ENCODE measurements around the gene TMEM120B. TPM values are rescaled to one million over a fixed set of nuclear protein-coding genes. Genes with fewer than 3 reads are reported as not detected.
"Not testable (repeated sequence)": the region's sequence is repeated elsewhere in the genome, so short reads cannot be mapped to it uniquely, and the experiment has no call there.

TMEM120B gene
- total and polyA plus RNA-seq, 7 donors, result 11.0 to 29.7 (median 12.7) TPM

- no peak for TF ChIP-seq CTCF (IDR thresholded peaks at IDR 0.05)
- Histone ChIP-seq H3K27ac (no peak overlapping the region), H3K4me1 (peaks cover 16% of the 10 kb centered on the region), H3K9me3 (no peaks in the 10 kb centered on the region), H3K4me3 (no peak overlapping the region), H3K36me3 (ENCODE audit: insufficient read depth in 1 of 2, low read depth in 1 of 2) (no peaks in the 10 kb centered on the region), H3K27me3 (ENCODE audit: insufficient read depth in 3 of 3, low read length in 2 of 3) (no peaks in the 10 kb centered on the region)
- peak in 2 of 4 donors; percentile 15 to 28 for ATAC-seq
- DNase-seq, result no peak
- intact Hi-C loops (cut with DNase I), result no loop called here
- 75 to 82% (median 75%) methylated on average over 7 of the region's 7 CpGs for WGBS, 3 donors
Observed at GRCh38 chr12:121788176-121788818, 75.7 kb downstream of the TMEM120B start.

GRCh38 chr12:121789233-121789781 is 76.8 kb downstream of the TMEM120B start:
- peaks cover 19% of the 10 kb centered on the region for H3K4me1 ChIP-seq
- no peaks in the 10 kb centered on the region for H3K36me3 ChIP-seq (ENCODE audit: insufficient read depth in 1 of 2, low read depth in 1 of 2)
- H3K27ac ChIP-seq, result peak overlapping the region; percentile 50
- no peak for TF ChIP-seq CTCF (IDR thresholded peaks at IDR 0.05)
- no peaks in the 10 kb centered on the region for H3K27me3 ChIP-seq (ENCODE audit: insufficient read depth in 3 of 3, low read length in 2 of 3)
- no peak overlapping the region for H3K4me3 ChIP-seq
- intact Hi-C loops (cut with DNase I), result no loop called here
- ATAC-seq, result no peak
- WGBS, 3 donors, result 59 to 73% (median 63%) methylated on average over 12 to 13 of the region's 13 CpGs
- DNase-seq, result no peak
- H3K9me3 ChIP-seq, result no peaks in the 10 kb centered on the region

GRCh38 chr12:121789800-121790728 is 77.5 kb downstream of the TMEM120B start:
- H3K4me3 ChIP-seq, result no peak overlapping the region
- intact Hi-C loops (cut with DNase I), result loop anchor here in 1 of 2 donors (5.0 kb wide), 1 partner anchor 93 kb away; no protein-coding TSS in a partner anchor
- no peaks in the 10 kb centered on the region for H3K27me3 ChIP-seq (ENCODE audit: insufficient read depth in 3 of 3, low read length in 2 of 3)
- ATAC-seq, result no peak
- 62 to 68% (median 64%) methylated on average over 28 of the region's 28 CpGs for WGBS, 3 donors
- H3K9me3 ChIP-seq, result no peaks in the 10 kb centered on the region
- TF ChIP-seq CTCF (IDR thresholded peaks at IDR 0.05), result no peak
- DNase-seq, result peak; percentile 60 to 81
- H3K36me3 ChIP-seq (ENCODE audit: insufficient read depth in 1 of 2, low read depth in 1 of 2), result peaks cover 0 to 1% of the 10 kb centered on the region in 2 donors
- H3K4me1 ChIP-seq, result peaks cover 18% of the 10 kb centered on the region
- H3K27ac ChIP-seq, result peak overlapping the region; percentile 50

- ATAC-seq; DNase-seq; H3K36me3 ChIP-seq (ENCODE audit: insufficient read depth in 1 of 2, low read depth in 1 of 2); H3K4me3 ChIP-seq; H3K9me3 ChIP-seq; H3K27me3 ChIP-seq (ENCODE audit: insufficient read depth in 3 of 3, low read length in 2 of 3); H3K27ac ChIP-seq: not testable (repeated sequence)
- H3K4me1 ChIP-seq, result peaks cover 23% of the 10 kb centered on the region
- intact Hi-C loops (cut with DNase I), result loop anchor here in 1 of 2 donors (5.0 kb wide), 1 partner anchor 93 kb away; no protein-coding TSS in a partner anchor
- WGBS, 3 donors, result 95 to 99% (median 98%) methylated on average over 8 of the region's 8 CpGs
Observed at GRCh38 chr12:121790785-121791184, 78.2 kb downstream of the TMEM120B start.
